Fibroblast of lung (primary cell): ENCODE data around the gene UBAC1.

Experiments used
- CTCF ChIP-seq, 2 donors: IDR thresholded peaks in 1 of 2; conservative IDR thresholded peaks in 1 of 2; 1 replicate in 1 of 2; 2 replicates in 1 of 2; pipeline ENCODE4 v1.5.1; 2011 to 2012; ENCODE audit warnings: low read length in 2 of 2, control low read depth in 1 of 2, inconsistent platforms in 1 of 2, low read depth in 1 of 2, mild to moderate bottlenecking in 1 of 2
- EZH2 ChIP-seq: IDR thresholded peaks from 2 replicates; pipeline ENCODE4 v1.5.1; 2012; ENCODE audit warnings: low read length, control low read depth, mild to moderate bottlenecking; ENCODE audit errors: missing control alignments

GRCh38 chr9:135958485-135958884, 2.7 kb downstream of the UBAC1 start:
- TF ChIP-seq CTCF (conservative IDR thresholded peaks at IDR 0.05 in 1 of 2, IDR thresholded peaks at IDR 0.05 in 1 of 2; ENCODE audit: low read depth in 1 of 2, low read length in 2 of 2) (no peak), EZH2 (no peak)
